NCI-H1930 (cell line): ENCODE data around the gene FGF1.

Experiments
- DNase-seq, 2 experiments: peaks; one replicate each; lab custom pipeline; 2025; lab: John Stamatoyannopoulos, UW

FGF1 gene

DNA sequence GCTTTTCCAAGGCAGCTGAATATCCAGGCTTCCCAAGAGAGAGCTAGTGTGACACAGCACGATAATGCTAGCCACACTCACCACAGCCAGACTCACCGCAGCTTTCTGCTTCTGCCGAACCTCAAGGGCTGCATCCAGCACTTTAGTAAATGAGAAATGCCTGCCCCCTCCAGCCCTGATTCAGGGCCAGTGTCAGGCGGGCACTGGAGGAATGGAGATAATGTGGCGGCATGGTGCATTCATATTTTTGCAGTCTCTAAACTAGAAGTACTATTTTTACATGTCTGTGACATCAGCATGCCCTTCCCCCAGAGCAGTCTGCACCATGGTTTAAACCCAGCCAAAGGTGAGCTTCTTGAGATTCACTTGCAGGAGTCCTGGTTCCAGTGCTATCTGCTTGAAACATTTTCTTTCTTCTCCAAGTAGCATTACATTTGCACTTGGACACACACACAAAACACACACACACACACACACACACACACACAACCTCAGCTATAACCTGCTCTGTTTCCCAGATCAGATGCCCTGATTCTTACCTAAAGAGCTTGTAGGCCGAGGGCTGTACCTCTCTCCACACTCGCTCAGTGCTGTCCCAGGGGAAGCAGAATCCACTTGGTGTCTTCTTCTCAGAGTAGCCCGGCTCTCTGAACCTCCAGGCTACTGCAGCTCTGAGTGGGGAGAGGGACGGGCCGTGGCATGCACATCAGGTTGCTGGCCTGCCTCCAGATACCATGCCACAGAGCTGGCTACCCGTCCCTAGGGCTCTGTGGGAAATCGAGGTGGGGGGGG lies at the start of gene FGF1:
Gene FGF1 (minus strand): TSS at position 673 of the 792 bp plus-strand sequence. CDS start 71,963 bp downstream, outside the sequence.
- no peak for DNase-seq

DNA sequence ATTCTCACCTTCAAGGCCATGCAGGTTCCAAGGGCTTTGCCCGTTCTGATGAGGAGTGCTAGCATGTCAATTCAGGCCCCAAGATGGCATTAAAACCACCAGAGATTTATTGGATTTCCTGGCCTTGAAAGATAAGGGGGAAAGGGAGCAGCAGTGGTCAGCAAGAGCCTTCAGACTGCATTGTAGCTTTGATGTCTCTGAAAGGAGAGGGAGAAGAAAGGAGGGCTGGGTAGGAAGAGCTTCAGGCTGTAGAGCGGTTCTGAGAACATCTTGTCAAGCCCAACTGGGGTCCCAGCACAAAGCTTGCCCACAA lies 41.8 kb upstream of the FGF1 start:
- no peak for DNase-seq

- no peak for DNase-seq
Measured at GRCh38 chr5:142726188-142726731, 40.4 kb upstream of the FGF1 start.

GRCh38 chr5:142725231-142726187 lies 39.6 kb upstream of the FGF1 start:
- no peak for DNase-seq

DNA sequence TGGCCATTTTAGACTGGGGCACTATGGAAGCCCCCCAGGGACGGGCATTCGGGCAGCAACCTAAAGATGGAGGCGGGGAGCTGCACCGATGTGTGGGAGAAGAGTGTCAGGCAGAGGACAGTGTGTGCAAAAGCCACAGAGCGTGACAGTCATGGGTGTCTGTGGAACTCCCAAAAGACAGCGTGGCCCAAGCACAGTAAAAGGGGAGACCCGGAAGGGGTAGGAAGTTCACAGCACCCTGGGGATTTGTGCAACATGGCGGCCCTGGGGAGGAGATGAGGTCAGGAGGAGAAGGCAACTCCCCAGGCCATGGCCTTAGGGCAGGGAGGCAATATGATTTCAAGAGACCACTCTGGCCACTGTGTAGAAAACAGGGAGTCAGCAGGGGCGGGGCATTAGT lies 38.9 kb upstream of the FGF1 start:
- no peak for DNase-seq

DNA sequence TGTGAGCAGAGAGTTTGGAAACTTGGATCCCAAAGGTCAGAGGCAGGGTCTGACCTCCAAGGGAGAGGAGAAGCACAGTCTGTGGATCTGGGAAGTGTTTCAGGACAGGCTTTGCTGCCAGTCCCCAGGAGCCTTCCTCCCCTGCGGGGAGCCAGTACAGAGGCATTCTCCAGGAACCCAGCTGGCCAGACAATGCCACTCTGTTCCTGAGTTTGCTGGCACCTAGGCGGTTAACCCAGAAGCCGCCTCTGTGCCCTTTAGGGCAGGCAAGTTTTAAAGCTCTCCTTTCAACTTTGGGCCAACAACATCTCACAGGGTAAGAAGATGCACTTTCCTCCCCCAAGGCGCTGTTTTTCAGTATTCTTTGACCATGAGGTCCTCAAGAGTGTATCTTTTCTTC lies 37.0 kb upstream of the FGF1 start:
- DNase-seq, result no peak

DNA sequence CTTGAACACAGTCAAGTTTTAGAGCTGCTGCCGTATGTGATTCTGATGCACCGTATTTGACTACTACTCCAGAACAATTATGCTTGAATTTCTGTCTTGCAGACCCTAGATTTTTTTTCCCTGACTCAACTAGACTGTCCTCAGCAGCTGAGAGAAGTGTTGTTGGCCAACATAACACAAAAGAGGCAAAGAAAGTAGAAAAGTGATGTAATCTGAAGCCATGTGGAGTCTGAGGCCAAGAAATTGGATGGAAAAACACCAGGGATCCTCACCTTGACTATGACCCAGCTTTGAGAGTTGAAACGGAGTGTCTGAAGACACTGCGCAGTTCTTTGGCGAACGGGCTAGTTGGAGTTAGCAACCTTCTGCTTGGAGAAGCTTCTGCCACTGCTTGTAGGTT lies 36.3 kb upstream of the FGF1 start:
- DNase-seq, result no peak

- peak in 1 of 2 experiments; percentile 6 for DNase-seq
Measured at GRCh38 chr5:142720641-142721271, 34.9 kb upstream of the FGF1 start.

DNA sequence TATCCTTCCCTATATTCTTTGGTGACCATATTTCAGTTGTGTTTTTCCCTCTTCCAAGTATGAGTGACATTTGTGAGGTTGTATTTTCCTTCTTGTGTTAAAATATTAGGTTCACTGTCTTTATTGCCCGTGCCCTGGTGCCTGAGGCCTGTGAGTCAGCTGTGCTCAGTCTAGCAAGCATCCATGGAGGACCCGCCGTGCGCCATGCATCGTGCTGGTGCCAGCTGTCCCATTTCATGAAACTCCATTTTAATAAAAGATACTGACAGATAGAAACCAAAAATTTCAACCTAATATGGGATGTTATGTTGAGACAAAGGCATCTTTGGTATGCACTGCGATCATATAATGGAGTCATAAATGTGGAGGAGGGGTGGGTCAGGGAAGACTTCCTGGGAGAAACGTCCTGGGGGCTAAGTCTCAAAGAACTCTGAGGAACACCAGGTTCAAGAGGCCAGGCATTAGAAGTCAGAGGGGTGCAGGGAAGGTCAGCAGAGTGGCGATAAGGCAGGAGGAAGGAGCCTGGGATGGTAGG lies 34.0 kb upstream of the FGF1 start:
- DNase-seq, result no peak

DNA sequence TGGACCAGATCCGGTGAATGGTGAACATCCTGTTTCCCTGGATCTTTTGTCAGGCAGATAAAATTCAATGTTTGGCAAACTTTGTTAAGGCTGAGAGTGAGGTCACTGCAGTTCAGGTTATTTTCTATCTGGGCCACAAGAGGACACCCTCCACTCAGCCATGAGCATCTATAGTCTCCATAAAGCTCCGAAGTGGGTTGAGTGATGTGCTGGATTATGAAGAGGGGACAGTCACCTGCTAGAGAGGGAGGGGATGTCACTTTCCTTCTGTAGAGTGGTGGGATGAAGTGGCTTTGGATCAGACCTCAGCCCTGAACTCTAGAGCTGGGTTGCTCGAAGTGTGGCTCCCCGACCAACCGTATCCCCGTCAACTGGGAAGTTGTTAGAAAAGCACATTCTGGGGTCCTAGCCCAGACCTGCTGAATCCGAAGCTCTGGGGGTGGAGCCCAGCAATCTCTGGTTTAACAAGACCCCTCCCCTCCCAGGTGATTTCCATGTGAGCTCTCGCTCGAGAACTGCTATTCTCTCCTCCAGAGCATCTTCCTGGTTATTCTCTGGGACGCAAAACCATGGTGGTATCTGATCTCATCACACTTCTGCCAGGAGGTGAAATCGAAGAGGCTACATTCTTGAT lies 31.8 kb upstream of the FGF1 start:
- DNase-seq, result peak in 1 of 2 experiments; percentile 1

DNA sequence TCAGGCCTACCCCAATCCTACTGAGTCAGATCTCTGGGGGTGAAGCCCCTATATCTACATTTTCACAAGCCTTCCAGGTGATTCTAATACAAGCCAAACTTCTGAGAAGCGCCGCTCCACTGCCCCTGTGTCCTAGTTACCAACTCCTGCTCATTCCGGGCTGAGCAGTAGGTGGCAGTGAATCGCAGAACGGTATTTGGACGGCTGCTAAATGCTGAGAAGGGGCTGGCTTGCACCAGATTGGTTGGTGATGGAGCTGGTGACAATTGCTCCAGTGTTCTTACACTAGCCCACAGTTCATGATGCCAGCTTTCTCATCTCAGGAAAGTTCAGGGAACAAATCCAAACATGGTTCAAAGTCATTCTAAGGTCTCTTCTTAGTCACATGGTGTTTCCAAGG lies 31.1 kb upstream of the FGF1 start:
- DNase-seq, result no peak

GRCh38 chr5:142715291-142715690 lies 29.4 kb upstream of the FGF1 start:
- DNase-seq, result no peak

GRCh38 chr5:142713121-142713706 lies 27.3 kb upstream of the FGF1 start:
- DNase-seq, result peak; percentile 64 to 69

DNA sequence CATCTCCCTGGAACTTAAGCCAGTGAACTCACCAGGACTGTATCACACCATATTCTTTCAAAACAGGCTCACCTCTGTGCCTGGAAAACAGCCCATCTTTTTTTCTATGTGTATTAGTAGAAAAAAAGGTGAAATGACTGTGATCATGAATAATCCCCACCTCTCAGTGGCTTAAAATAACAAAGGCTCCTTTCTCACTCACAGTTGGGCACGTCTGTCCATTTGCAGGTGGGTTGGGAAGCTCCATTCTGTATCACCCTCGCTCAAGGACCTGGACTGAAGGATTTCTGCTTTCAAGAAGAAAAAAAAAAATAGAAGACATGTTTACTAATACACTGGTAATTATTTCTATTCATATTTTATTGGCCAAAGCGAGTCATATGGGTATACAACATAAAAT lies 17.3 kb upstream of the FGF1 start:
- no peak for DNase-seq

- no peak for DNase-seq
Measured at GRCh38 chr5:142701673-142702311, 15.9 kb upstream of the FGF1 start.

DNA sequence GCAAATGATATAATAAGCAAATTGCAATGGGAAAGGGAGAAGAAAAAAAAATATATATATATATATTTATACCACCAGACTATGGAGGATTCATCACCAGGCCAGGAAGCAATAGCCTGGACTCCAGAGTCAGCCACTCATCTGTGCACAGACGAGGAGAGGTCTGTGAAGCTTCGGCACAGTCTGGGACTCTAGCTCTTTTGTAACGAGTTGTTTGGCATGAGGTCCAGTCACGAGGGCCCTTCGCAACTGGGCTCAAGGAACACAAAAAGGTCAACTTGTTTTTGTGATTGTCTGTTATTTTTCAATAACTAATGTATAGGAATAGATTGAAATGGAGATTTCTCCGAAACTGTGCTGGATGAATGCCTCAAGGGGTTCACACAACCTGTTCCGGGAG lies 14.7 kb upstream of the FGF1 start:
- DNase-seq, result no peak

DNA sequence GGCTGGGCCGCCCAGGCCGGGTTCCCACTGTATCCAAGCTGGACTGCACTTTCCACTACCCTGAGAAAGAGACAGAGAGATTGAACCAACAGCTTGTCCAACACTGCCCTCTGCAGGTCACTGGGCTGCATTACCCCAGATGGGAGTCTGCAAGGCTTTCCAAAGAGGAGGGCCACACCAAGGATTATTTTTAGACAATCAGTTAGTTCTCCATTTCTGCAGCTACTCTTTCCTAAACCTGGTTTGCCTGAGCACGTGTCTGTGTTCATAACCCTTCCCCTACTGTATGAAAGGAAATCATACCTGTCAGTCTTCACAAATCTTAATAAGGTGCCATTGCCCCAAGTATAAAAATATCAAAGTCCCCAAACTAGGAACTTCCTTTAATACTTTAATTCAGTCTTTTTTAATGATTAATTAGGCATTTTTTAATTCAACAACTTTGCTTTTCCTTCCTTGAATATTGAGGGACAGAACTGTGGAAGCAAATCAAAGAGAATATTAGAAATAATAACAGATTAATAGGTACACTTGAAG lies 13.4 kb upstream of the FGF1 start:
- DNase-seq, result peak in 1 of 2 experiments; percentile 44

- no peak for DNase-seq
Measured at GRCh38 chr5:142698447-142699183, 12.7 kb upstream of the FGF1 start.

DNA sequence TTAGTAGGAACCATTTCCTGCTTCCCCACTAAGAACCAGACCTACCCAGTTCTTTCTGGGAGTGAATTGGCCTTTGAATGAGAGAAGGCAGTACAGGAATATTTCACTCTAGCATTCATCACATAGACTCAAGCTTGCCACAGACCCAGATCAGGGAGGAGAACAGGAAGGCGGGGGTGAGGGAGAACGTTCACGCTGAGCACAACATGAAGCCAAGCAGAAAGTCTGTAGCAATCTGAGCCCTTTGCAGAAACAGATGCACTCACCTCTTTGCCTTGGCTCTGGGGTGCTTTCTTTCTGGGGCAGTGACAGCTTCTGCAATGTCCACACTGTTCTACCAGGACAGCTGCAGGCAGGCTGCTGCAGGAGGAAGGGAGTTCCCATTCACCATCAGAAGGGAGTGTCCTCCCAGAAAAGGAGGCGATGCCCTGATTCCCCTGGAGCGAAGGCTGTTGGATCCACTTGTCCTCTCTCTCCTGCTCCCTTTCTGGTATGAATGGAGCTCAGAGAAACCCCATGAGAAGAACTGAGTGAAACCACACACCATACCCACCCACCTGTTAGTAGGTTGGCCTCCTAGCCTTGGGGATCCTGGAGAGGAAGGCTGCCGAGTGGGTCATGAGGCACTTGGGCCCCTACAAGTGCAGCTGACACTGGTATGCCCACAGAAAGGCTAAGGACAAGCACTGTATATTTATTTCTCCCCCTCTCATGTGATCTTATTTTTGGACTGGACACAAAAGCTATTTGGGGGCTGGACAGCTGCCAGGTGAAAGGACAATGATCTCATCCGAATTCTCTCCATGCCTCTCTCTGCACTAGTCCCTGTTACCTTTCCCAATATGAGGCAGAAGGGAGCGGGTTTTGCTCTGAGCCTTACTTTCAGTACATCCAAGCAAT lies 11.7 kb upstream of the FGF1 start:
- DNase-seq, result no peak
